NCI-H510A treated with DMSO at 0.1 percent for 48 hours (cell line): ENCODE results near the gene CAMTA1.
"Not testable (repeated sequence)": the region's sequence is repeated elsewhere in the genome, so short reads cannot be mapped to it uniquely, and the experiment has no call there.

Experiments
- DNase-seq: peaks from one replicate; lab custom pipeline; 2025; lab: John Stamatoyannopoulos, UW

Gene CAMTA1

DNA sequence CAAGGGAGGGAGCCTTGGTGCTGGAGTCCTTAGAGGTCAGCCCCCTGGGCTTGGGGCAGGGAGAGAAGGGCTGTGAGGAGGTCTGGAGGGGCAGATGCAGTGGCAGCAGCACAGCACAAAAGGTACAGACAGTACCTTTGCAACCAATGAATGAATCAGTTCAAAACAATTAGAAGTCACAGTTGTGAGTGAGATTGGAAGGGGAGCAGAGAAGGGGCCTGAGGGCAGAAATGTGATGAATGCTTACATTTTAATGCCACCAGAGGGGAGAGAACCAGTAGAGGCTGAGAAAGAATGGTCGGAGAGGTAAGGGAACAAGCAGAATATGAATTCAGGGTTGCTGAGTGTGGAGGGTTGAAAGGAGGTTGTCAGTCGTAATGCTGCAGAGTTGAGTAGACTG is 24.2 kb downstream of the CAMTA1 start:
- no peak for DNase-seq

DNA sequence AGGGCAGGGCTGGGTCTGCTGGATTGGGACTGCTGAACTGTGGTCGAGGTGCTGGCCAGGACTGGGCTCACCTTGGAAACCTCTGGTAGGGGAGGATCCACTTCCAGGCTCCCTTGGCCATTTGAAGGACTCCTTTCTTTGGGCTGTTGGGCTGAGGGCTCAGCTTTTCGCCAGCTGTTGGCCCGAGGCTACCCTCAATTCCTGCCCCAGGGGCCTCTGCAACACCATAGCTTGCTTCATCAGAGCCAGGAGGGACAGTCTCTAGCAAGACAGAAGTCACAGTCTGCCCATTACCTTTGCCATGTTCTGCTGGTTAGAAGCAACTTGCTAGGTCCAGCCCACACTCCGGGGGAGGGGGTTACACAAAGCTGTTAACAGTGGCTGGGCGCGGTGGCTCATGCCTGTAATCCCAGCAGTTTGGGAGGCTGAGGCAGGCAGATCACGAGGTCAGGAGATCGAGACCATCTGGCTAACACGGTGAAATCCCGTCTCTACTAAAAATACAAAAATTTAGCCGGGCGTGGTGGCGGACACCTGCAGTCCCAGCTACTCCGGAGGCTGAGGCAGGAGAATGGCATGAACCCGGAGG is 25.0 kb downstream of the CAMTA1 start:
- not testable (repeated sequence) for DNase-seq

DNA sequence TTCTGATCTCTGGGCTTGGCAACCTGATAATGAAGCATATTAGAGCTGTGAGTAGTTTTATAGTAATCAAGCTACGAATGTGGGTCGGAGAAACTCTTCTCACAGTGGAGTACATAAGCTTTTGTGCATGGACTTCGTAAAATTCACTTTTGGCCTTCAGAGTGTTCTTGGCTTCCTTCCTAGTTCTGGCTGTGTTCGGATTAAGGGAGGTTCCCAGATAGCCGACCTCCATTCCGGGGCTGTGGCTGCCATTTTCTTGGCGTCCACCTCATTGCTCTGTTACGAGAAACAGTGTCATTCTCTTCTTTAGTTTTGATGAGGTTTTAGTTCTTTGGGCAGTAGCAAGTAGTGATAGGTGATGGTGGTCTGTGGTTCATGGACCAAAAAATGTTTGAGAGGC is 26.3 kb downstream of the CAMTA1 start:
- DNase-seq: no peak

DNA sequence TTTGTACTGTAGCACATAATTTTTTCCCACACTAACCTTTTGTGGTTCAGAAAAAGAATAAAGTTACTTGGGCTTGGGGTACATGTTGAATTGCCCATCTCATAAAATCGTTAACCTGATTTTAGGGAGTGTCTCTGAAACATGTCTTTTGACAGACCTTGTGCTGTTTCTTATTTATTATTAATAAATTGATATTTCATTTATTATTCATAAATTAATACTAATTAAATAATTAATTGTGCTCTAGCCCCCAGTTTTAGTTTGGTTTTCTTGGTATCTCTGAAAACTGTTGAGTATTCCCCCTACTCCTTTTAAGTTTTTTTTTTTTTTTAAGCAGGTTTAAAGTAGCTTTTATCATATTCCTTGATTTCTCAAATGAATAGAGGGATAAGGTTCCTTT is 27.9 kb downstream of the CAMTA1 start:
- no peak for DNase-seq

DNA sequence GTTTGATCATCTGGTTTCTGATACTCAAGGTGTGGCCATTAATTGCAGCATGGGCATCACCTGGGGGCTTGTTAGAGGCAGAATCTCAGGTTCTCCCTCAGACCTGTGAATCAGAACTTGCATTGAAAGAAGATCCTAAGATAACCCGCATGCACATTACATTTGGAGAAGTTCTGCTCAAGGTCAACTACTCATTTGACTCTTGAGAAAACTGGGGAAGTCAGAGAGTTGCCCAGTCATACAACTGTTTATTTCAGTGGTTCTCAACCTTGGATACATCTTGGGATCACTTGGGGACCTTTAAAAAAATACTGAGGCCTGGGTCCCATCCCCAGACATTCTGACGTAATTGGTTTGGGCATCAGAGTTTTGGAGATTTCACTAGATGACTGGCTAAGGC is 30.5 kb downstream of the CAMTA1 start:
- no peak for DNase-seq

DNA sequence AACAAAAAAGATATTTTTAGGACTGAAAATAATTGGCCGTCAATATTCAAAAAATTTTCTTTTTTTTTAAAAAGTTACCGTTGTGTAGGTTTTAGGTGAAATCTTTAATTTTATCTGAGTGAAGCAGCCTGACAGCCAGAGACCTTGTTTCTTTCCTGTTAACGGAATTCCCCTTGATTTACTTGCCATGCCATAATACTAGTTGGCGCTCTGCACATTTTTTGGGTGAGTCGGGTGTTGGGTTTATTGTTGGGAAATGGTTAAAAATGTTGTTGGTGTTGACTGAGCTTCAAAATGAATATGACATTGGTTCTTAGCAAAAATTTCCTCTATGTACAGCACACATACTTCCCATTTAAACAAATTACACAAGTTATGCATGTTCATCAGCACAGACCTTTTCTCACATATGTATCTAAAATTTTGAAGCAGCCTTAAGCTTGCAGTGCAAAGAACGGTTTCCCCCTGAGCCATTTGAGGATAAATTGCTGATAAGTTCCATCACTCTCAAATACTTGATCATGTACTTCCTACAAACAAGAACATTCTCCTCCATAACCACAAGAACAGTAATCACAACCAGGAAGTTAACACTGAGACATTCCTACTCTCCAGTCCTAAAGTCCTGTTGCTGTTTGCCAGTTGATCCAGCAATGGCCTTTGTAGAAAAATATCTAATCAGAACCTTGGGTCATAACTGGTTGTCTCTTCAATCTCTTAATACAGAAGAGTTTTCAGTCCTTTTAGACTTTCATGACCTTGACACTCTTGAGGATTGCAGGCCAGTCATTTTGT is 34.2 kb downstream of the CAMTA1 start:
- no peak for DNase-seq

DNA sequence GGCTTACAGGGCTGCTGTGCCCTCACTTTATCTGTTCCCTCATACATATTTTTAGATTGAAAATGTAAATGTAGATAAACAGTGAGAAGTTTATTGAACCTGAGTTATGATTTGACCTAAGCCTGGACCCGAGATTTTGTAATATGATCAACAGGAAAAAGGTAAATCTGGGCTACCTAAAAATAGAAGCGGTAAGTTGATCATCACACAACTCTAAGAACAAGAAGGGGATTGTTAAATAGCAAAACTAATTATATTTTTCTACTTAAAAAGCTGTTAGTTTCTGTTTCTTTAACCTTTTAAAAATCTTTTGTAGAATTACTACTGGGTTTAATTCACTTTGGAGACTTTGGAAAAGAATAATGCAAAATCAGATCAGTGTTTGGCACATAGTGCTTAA is 35.6 kb downstream of the CAMTA1 start:
- no peak for DNase-seq

DNA sequence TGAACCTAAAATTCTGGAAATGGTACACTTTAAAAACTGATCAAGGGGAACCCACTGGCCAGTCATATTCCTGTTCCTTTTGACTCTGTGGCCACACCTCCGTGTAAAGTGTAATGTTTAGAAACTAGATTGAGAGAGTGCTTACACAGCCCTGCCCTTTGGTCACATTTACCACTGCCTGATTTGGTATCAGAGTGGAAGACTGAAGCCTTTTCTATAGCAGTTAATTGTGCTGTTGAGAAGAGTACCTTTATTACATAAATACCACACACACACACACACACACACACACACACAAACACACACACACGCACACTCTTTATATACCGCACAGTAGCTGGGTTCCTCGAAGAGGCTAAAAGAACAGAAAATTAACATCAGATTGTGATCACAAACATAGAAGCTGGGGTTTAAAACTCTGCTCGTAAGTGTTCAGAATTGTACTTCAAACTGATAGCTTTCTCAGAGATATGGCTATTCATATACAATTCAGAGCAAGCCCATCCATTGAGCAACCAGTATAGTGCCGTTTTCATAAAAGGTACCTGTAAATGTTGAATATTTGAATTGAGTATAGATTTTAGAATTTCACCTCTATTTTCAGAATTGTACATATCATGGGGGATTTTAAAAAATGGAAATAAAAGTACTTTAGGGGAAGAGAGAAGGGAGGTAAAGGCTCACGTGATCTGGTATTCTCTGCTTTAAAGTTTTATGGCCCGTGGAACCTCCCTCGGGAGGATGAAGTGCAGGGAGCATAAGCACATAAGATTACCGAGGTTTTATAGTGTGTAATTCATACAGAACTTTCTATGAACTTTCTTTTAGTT is 37.5 kb downstream of the CAMTA1 start:
- DNase-seq: peak; percentile 87

DNA sequence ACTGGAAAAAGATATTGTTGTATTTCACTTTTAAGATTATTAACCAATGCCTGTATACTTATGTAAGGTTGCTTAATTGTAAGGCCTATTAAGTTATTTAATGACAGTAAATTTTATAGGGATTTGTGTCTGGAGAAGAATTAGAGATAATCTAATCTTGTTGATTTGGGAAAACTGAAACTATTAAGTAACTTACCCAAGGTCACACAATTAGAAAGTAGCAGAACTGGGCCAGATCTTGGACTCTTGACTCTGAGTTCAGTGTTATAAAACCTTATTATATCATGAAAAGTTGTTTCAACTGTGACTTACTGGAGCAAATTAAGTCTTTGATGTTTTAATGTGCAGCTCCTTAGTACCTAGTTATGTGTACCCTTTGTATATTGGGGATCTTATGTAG is 38.5 kb downstream of the CAMTA1 start:
- DNase-seq: no peak

DNA sequence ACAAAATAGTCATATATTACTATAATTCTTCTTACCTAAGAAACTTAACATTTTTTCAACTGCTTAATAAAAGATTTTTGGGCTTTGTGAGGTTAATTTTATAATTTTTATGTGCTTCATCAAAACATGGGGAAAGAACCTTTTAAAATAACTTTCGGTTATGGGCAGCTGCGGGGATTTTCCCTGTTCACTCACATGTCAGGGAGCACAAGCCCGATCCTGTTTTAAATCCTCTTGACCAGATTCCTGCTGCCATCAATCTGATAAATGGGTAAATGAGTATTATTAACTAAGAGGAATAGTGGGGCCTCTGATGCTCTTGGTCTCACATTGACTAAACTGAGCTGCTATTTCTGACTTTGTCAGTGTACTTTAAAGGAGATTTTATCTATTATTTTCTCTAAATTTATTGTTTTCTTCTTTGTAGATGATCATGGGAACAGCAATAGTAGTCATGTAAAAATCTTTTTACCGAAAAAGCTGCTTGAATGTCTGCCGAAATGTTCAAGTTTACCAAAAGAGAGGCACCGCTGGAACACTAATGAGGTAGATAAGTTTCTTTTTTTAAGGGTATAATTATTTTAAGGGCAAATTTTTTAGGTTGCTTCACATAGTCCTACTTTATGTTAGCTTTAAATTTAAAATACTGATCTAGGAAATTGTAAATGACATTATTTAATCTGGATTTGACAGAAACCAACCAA is 39.6 kb downstream of the CAMTA1 start:
- DNase-seq: no peak

DNA sequence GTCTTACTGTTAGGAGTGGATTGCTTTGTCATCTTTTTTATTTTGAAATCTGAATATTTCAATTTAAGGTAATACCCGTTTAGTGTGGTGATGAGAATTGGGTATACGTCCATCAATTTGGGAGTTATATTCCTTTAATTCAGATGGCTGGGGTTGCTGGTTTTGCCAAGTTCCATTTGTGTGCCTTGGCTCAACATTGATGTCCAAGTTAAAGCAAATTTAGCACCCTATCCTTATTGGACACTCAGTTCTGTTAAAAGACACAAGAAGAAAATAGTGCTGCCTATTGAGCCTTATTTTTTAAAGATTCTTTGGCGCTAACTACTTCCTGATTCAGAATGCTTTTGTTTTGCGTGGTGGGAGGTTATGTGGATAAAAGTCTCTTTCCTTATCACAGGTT is 40.6 kb downstream of the CAMTA1 start:
- no peak for DNase-seq

DNA sequence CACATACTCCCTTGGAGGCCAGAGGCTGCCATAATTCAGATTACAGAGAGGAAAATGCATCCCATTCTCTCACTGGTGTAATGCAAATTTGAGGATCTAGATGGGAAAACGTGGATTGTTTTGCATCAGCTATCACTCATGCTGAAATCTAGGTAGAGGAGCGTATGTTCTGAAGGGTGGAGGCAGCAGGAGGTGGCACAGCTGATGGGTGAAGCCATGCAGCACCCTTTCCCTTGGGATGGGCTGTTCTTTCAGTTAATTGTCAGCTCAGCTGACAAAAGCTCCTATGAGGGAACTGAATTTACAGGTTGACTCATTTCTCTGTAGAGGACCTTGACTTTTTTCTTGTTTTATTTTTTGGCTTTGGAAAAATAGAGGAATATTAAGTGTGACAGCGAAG is 41.8 kb downstream of the CAMTA1 start:
- no peak for DNase-seq

DNA sequence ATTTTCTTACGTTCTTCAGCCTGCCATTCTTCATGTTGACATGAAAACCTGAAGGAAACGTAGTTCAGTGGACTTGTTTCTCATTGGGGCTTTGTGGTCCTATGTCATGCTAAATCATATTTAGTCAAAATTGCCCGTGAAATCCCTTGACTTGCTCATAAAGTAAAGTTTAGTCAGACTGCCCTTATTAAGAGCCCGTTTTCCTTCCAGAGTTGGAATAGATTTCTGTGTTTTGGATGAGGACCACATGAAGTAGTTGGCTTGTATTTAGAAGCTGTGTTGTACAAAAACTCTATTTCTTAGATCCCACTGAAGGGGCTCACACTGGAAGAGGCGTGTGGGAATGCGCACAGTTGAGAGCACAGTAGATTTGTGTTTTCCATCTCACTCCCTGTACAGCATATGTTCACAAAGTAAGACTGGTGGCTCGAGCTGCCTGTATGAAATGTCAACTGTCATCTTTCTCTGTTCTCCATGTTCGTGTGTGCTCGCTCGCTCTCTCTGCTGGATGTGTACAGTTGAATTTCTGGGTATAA is 42.4 kb downstream of the CAMTA1 start:
- no peak for DNase-seq

DNA sequence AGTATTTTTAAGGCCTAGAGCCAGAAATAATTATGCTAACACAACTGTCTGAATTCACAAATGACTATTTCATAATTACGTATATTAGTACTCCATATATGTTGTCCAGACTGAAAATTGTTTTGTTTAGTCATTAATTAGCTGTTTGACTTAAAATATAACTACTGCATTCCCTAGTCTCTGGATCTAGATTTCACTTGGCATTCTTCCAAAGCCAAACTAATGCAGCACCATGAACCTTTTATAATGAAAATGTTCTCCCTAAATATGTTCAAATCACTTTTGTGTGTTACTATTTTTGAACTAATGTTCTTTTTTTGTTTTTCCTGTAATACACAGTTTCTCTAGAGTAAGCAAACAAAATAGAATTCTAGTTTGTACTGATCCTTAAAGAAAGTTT is 46.1 kb downstream of the CAMTA1 start:
- DNase-seq: peak; percentile 60

DNA sequence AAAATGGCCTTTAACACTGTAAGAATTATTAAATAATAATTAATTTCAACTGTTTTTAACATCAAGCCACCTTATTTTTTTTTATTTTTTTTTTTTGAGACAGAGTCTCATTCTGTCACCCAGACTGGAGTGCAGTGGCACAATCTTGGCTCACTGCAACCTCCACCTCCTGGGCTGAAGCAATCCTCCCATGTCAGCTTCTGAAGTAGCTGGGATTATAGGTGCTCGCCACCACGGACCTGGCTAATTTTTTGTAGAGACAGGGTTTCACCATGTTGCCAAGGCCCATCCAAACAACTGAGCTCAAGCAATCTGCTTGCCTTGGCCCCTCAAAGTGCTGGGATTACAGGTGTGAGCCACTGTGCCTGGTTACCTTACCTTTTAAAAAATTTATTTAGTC is 46.8 kb downstream of the CAMTA1 start:
- DNase-seq: peak; percentile 49

DNA sequence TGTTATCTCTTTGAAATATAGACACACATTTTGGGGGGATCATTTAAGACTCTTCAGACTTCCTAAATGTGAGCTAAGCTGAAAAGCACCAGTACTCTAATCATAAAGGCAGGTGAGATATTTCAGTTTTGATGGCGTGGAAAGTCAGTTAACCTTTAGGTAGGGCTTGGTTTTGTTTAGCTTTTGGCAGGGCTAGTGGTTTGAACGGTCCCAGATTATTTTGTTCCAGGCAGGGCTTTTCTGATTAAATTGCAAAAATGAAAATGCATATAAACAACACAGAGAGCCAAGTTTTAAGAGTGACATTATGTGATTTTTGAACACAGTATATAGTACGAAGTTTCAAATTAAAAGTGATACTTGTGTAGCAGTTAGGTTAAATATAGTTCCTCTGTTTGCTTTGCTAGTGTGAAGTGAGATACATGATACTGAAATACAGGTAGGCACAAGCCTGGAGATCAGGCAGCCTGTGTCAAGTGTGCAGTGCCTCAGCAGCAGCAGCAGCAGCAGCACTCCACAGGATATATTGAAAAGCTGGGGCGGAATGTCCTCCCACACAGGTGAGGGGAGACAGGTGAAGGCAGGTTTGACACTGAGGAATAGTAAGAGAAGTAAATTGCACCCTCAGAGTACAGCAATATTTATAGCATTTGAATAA is 47.4 kb downstream of the CAMTA1 start:
- DNase-seq: peak; percentile 97

DNA sequence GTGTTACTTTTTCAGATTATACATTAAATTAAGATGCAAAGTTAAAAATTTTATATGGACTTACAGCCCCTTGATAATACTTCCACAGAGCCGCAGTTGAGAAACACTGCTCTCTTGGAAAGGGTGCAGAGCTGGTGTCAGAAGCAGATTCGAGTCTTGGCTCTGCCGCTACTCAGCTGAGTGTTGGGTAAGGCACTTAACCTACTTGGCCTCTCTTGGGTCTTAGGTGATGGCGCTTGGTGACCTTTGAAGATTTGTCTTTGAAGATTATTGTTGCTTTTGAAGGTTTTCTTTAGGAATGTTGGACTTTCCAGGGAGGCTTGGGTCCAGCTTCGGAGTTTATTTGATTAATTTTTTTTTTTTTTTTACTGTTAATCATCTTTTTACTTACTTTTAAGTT is 48.5 kb downstream of the CAMTA1 start:
- no peak for DNase-seq

DNA sequence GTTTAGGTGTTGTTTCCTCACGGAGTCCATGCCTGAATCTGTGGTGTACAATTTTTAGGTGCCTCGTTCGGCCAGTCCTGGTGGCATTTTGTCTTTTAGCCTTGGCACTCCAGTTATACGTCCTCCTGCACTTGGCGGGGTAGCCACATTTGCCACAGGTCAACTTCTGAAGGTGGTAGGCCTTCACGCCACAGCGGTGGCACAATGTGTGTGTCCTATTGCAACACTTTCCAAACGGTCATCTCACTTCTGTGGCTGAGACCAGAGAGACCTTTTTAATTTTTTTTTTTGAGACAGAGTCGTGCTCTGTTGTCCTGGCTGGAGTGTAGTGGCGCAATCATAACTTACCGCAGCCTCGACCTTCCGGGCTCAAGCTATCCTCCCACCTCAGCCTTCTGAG is 49.1 kb downstream of the CAMTA1 start:
- DNase-seq: no peak

DNA sequence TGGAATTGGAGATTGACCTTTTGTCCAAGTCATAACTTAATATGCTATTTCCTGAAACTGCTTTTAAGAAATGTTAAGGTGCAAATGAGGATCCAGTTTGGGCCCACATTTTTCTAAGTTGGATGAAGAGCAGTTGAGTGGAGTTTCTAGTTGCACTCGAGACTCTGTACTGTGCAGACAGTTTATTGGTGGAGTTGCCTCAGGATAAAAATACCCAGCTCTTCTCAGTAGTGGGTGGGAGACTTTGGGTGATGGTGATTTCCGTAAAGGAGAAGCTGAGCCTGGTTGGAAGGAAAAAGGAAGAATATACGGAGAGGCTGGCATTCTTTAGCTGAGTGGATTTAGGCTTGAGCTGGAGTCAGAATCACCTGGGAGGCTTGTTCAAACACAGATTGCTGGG is 49.9 kb downstream of the CAMTA1 start:
- no peak for DNase-seq

DNA sequence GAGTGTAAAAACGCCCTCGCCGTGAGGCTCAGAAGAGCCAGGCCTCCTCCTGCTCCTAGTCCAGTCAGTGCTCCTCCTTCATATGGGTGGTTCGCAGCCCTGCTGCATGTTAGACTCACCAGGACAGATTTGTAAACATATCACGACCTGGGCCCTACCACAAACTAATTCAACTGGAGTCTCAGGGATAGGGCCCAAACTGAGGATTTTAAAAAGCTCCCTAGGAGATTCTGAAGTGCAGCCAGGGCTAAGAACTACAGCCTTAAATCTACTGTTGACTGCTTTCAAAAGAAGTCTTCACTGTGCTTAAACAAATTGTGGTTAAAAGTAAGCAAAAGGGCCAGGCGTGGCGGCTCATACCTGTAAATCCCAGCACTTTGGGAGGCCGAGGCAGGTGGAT is 57.0 kb downstream of the CAMTA1 start:
- no peak for DNase-seq

DNA sequence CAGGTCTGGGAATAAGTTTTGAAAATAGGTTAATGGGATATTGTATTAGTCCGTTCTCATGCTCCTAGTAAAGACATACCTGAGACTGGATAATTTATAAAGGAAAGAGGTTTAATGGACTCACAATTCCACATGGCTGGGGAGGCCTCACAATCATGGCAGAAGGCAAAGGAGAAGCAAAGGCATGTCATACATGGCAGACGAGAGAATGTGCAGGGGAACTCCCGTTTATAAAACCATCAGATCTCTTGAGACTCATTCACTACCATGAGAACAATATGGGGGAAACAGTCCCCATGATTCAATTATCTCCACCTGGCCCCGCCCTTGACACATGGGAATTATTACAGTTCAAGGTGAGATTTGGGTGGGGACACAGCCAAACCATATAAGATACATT is 60.5 kb downstream of the CAMTA1 start:
- DNase-seq: not testable (repeated sequence)

DNA sequence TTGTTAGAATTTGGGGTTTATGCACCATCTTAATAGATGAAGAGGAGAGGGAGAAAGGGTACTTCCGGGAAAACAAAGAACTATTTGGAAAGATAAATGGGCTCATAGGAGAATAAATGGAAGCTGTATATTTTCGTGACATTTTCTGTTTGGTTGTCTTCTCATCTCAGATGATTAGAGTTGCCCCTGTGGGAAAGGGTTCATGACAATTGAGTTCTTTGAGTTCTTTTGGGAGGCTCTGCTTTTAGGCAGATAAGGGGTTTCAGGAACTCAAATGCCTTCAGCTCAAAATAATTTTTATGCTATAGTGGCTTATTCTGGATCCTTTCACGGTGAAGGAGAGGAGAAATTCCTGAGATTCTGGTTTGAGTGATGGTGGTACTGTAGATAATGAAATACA is 63.6 kb downstream of the CAMTA1 start:
- DNase-seq: no peak
